DMS 273 (cell line): ENCODE measurements around the gene WIPF2.

ENCODE experiments used
- DNase-seq: peaks from one replicate; lab custom pipeline; 2025; ENCODE audit not compliant: unreplicated experiment; lab: John Stamatoyannopoulos, UW

Gene WIPF2

DNA sequence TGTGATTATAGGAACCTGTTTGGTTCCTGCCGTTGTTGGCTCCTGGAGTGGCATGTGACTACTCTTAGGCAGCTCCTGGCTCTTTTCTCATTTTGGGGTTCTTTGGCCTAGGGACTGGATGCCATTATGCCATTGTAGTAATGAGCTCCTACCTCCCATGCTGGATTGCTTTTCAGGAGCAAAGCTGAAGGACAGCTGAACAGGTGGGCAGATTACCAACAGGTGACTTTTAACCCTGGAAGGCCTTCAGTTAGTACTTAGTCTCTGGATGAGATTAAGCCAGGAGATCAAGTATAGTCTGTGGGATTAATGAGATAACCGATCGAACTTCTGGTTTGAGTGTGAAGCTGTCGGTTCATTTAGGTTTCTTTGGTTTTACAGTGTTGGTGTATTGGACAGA is 25.2 kb downstream of the WIPF2 start:
- DNase-seq = no peak

DNA sequence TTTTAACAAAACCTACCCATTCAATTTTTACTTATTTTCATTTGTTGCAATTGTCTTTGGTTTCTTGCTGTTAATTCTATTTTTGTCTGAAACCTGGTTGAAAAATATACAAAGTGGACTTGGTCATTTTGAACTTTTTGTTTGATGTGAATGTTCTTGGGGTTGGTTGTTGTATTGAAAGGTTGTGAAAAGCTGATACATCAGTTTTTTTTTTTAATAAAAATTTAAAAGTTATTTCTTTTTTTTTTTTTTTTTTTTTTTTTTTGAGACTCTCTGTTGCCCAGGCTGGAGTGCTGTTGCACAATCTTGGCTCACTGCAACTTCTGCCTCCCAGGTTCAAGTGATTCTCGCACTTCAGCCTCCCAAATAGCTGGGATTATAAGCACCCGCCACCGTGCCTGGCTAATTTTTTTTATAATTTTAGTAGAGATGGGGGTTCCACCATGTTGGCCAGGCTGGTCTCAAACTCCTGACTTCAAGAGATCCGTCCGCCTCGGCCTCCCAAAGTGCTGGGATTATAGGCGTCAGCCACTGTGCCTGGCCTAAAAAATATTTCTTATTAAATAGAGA is 28.9 kb downstream of the WIPF2 start:
- DNase-seq = no peak

GRCh38 chr17:40248507-40248906 is 29.4 kb downstream of the WIPF2 start:
- DNase-seq = no peak

DNA sequence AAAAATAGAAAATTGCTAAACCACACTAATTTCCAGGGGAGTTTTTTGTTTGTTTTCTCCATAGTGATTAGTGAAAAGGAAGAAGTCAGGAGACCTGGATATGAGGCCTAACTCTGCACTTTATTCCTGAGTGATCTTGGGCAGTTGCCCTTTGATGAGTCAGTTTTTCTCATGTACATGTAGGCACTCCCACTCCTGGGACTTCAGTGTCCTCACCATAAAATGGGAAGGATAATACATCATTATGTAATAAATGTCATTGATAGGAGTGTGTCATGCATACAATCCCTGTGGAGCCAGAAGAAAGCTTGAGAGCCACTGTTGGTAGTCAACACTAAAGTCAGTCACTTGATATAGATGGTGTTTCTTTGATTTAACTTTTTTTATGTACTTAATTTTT is 32.5 kb downstream of the WIPF2 start:
- DNase-seq = no peak

DNA sequence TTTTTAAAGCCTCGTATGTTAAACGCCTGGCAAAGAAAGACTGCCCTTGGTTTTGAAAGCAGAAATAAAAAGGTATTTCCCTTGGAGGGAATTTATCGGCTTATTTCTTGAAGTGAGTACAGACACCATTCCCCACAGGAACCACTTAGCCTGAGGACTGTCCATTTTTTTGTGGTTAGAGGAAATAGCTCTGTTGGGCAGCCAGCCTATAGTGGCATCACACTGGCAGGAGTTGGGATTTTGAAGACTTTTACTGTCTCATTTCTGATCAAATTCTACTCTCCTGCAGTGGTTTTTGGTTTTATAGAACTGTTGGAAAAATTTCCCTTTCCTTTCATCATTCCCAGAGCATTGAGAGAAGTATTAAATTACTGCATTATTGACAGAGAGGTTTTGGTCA is 34.5 kb downstream of the WIPF2 start:
- no peak for DNase-seq

DNA sequence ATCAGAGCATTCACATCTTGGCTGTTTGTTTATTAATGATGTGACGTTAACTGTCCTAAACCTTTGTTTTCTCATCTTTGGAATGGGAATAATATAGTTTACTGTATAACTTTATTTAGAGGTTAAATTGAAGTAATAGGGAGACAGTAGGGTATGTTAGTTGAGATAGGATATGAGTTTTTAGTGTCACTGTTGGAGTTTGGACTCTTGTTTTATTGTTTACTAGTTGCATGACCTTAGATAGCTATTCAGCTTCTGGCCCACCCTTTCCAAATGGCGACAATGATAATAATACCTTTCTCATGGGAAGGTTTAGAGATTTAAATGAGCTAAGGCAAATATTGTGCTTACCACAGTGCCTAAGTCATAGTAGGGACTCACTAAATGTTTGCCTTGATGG is 40.4 kb downstream of the WIPF2 start:
- no peak for DNase-seq

GRCh38 chr17:40260528-40260927 is 41.4 kb downstream of the WIPF2 start:
- no peak for DNase-seq

DNA sequence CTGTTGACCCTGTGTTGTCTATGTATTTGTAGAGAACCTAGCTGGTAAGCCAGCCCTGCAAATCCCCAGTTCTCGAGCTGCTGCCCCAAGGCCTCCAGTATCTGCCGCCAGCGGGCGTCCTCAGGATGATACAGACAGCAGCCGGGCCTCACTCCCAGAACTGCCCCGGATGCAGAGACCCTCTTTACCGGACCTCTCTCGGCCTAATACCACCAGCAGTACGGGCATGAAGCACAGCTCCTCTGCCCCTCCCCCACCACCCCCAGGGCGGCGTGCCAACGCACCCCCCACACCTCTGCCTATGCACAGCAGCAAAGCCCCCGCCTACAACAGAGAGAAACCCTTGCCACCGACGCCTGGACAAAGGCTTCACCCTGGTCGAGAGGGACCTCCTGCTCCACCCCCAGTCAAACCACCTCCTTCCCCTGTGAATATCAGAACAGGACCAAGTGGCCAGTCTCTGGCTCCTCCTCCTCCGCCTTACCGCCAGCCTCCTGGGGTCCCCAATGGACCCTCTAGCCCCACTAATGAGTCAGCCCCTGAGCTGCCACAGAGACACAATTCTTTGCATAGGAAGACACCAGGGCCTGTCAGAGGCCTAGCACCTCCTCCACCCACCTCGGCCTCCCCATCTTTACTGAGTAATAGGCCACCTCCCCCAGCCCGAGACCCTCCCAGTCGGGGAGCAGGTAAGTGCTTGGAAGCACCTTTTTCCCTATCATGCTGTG is 45.5 kb downstream of the WIPF2 start:
- DNase-seq = no peak

- no peak for DNase-seq
Measured at GRCh38 chr17:40265337-40265736, 46.2 kb downstream of the WIPF2 start.

- DNase-seq = no peak
Measured at GRCh38 chr17:40266882-40267281, 47.8 kb downstream of the WIPF2 start.

DNA sequence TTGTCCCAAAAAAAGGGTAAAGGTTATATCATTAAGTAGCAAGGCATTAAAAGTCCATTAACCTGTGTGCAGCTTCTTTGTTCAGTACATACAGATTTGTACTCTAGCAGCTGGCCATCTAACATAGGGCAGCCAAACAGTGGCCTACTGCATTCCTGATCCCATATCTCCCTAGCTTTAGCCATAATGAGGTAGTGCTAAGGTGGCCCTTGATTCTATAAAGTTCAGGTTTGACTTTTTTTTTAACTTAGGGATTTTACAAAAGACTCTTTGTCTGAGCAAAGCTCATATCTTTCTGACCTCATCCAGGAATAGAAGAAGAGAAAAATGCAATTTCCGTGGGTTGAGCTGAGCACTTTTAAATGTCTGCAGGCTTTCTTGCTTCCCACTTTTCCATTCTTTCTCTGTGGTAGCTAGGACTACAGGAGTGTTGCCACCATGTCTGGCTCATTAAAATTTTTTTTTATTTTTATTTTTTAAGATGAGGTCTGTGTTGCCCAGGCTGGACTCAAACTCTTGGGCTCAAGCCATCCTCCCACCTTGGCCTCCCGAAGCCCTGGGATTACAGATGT is 49.1 kb downstream of the WIPF2 start:
- no peak for DNase-seq

GRCh38 chr17:40278414-40278813 is 59.3 kb downstream of the WIPF2 start:
- DNase-seq = no peak

GRCh38 chr17:40279402-40279801 is 60.3 kb downstream of the WIPF2 start:
- DNase-seq = no peak

DNA sequence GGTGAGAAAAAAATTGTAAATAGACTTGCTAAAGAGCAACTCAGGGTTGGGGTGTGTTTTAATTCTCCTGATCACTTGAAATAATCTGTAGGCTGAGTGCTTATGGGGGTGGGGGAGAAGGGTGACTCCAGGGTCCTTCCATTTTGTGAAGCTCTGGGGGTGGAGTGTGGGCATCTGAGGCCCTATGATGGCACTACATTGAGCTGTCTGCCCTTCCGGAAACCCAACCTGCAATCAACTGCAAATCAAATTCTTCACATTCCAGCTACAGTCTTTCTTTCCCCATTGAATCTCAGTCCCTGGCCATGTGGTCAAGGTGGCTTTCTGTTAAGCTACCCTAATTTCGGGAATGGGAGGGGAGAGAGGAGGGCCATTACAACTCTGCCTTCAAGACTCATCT is 62.6 kb downstream of the WIPF2 start:
- no peak for DNase-seq

GRCh38 chr17:40283662-40284061 is 64.6 kb downstream of the WIPF2 start:
- DNase-seq = no peak

- DNase-seq = peak; percentile 24
Measured at GRCh38 chr17:40284085-40284713, 65.1 kb downstream of the WIPF2 start.

DNA sequence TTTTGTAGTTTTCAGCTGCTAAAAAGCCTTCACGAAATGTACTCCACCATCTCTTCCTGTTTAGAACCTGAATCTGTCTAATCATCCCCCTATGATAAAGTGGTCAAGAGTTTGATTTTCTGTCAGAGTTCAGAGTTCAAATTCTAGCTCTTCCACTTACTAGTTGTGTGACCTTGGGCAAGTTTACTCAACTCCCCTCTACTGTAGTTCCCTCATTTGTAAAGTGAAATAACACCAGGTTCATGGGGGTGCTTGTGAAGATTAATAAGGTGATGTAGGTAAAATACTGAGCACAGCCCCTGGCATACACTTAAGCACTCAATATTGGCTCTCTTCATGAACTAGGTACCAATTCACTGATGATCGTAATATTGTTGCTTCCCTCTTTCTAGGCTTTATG is 67.4 kb downstream of the WIPF2 start:
- DNase-seq = no peak

DNA sequence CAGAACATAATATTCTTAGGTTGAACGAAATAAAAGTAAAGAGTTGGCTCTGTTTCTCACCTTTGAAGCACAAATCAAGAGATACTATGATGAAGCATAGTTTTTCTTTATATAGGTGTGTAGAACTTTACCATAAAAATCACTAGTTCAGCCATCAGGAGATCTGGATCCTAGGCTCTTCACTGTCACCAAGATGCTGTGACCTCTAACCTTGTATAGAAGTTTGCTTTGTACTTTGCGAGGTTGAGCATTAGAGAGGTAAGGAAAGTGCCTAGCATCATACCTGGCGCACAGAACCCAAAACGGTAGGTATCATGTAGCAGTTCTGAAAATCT is 68.0 kb downstream of the WIPF2 start:
- no peak for DNase-seq

DNA sequence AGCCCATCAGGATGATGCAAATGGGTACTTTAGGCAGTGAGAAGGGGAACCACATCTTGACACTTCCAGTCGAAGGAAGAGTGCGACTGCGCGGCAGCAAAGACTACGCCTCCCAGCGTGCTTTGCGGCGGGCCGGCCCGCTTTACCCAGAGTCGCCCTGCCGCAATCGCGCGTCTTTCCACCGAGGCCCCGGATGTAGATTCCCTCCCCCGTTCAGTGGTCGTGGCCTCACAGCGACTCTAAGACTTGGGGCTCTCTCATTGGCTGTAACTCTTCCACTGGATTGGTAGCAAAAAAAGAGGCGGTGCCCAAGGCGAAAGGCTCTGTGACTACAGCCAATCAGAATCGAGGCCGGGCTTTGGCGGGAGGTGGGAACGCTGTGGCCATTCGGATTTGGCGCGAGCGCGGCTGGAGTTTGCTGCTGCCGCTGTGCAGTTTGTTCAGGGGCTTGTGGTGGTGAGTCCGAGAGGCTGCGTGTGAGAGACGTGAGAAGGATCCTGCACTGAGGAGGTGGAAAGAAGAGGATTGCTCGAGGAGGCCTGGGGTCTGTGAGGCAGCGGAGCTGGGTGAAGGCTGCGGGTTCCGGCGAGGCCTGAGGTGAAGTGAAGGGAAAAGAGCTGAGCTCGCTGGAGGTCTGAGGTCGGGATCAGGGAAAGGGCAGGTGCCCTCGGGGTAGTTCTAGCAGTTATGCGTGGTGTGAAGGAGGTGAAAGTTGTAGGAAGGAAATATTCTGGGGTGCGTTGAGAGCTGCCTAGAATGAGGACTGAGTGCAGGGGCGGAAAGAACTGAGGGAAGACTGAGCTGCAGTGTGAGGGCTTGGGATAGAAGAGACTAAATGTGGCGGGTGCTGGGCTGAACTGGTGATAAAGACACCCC is 68.6 kb downstream of the WIPF2 start, which contains the start of gene CDC6:
Gene CDC6, plus strand, starts transcription at position 386 of the 876 bp plus-strand sequence. CDS start 1,542 bp downstream, outside the sequence.
- DNase-seq = peak; percentile 100

DNA sequence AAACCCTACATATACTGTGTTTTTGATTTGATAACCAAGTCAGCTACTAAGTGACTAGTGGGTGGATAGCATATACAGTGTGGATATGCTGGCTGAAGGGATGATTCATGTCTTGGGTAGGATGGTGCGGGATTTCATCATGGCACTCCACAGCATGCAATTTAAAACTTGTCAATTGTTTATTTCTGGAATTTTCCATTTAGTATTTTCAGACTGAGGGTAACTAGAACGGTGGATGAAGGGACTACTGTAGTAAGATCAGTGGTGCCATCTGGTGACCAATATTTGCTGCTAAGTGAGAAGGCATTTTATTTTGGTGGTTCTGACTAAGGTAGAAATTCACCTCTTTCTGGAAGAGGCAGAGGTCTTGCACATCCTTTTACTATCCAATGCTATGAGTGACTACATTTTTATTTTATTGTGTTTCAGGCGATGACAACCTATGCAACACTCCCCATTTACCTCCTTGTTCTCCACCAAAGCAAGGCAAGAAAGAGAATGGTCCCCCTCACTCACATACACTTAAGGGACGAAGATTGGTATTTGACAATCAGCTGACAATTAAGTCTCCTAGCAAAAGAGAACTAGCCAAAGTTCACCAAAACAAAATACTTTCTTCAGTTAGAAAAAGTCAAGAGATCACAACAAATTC is 71.7 kb downstream of the WIPF2 start:
- DNase-seq = peak; percentile 73

GRCh38 chr17:40291281-40291664 is 72.2 kb downstream of the WIPF2 start:
- DNase-seq = peak; percentile 41
